ENCODE measurements around the gene BRDT. TPM values are rescaled to one million over a fixed set of nuclear protein-coding genes. Genes with fewer than 3 reads are reported as not detected.
A peak's percentile ranks its signal among the peaks of the same experiment; 100 is the strongest.
"Not testable (repeated sequence)": the region's sequence is repeated elsewhere in the genome, so short reads cannot be mapped to it uniquely, and the experiment has no call there.

The BRDT gene
- total RNA-seq, 2 donors from 2014 or later = not detected

- DNase-seq (ENCODE audit: low spot score) = no peak
- H3K4me3 ChIP-seq = no peak overlapping the region
- no peaks in the 10 kb centered on the region for H3K27me3 ChIP-seq
- TF ChIP-seq, protein P1, sequence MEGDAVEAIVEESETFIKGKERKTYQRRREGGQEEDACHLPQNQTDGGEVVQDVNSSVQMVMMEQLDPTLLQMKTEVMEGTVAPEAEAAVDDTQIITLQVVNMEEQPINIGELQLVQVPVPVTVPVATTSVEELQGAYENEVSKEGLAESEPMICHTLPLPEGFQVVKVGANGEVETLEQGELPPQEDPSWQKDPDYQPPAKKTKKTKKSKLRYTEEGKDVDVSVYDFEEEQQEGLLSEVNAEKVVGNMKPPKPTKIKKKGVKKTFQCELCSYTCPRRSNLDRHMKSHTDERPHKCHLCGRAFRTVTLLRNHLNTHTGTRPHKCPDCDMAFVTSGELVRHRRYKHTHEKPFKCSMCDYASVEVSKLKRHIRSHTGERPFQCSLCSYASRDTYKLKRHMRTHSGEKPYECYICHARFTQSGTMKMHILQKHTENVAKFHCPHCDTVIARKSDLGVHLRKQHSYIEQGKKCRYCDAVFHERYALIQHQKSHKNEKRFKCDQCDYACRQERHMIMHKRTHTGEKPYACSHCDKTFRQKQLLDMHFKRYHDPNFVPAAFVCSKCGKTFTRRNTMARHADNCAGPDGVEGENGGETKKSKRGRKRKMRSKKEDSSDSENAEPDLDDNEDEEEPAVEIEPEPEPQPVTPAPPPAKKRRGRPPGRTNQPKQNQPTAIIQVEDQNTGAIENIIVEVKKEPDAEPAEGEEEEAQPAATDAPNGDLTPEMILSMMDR (IDR thresholded peaks at IDR 0.05) = no peak
- no peak overlapping the region for H3K27ac ChIP-seq
- H3K36me3 ChIP-seq = no peaks in the 10 kb centered on the region
- H3K9me3 ChIP-seq = no peaks in the 10 kb centered on the region
- no peaks in the 10 kb centered on the region for H3K4me1 ChIP-seq
These were observed 67.6 kb downstream of the BRDT start for GRCh38 chr1:92016720-92017316.

DNA sequence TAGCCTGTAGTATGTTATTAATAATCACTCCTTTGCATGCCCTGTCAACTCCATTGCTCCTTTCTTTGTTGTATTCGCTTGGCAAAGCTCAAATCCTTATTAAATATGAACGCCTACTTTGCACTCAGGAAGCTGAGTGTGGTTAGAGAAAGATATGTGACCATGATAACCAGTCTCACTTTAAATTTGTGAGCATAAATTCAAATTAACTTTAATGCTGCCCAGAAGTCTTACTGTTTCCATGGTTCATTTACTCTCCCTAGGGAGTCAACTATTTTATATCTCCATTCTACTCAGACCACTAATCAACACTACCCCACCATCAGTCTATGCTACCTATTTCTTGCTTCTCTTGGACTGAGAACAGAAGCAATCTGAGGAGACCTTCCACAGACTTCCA, 68.5 kb downstream of the BRDT start:
- no peaks in the 10 kb centered on the region for H3K27me3 ChIP-seq
- H3K4me1 ChIP-seq = no peaks in the 10 kb centered on the region
- TF ChIP-seq, protein P1 (IDR thresholded peaks at IDR 0.05) = no peak
- H3K4me3 ChIP-seq = no peak overlapping the region
- H3K9me3 ChIP-seq = no peaks in the 10 kb centered on the region
- no peak for DNase-seq (ENCODE audit: low spot score)
- H3K36me3 ChIP-seq = no peaks in the 10 kb centered on the region
- no peak overlapping the region for H3K27ac ChIP-seq

GRCh38 chr1:92026042-92026441, 76.8 kb downstream of the BRDT start:
- not testable (repeated sequence) for H3K36me3 ChIP-seq; H3K9me3 ChIP-seq; H3K27me3 ChIP-seq; H3K4me3 ChIP-seq; DNase-seq (ENCODE audit: low spot score); H3K27ac ChIP-seq; H3K4me1 ChIP-seq

- DNase-seq (ENCODE audit: low spot score) = no peak
- no peaks in the 10 kb centered on the region for H3K27me3 ChIP-seq
- TF ChIP-seq, protein P1 (IDR thresholded peaks at IDR 0.05) = no peak
These were observed 77.6 kb downstream of the BRDT start for GRCh38 chr1:92026806-92027205.

DNA sequence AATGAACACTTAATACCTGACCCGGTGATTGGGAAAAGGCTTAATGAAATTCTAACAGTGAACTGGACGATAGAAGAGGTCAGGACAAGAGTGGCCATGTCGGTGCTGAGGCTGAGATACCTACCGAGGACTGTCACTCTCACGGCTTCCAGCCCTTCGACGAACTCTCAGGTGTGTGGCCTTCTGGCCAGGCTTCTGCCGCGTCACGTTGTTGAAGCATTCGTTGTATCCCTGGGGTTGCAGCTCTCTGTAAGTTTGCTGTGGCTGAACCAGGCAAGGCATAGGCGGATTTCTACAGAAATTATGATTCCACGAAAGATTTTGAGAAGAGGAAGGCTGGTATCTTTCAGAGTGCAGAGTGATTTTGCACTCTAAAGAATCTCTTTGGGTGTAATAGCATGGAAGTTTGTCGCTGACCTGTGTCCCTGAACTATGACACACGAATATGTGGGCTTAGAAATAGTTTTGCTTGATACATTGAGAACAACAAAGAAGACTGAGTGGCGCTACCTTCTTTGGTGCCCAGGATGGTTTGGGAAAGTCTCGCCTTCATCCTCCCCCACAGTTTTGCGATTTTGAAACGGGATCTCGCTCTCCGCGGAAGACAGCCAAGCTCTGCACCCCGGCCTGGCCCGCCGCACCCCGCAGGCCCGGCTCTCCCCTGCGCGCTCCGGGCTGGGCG, 80.2 kb downstream of the BRDT start:
- Histone ChIP-seq H3K27me3 (no peaks in the 10 kb centered on the region), H3K4me3 (peak overlapping the region; percentile 44 to 59), H3K4me1 (peaks cover 0 to 4% of the 10 kb centered on the region in 2 donors), H3K36me3 (no peaks in the 10 kb centered on the region), H3K27ac (no peak overlapping the region), H3K9me3 (no peaks in the 10 kb centered on the region)
- no peak for DNase-seq (ENCODE audit: low spot score)
- TF ChIP-seq, protein P1 (IDR thresholded peaks at IDR 0.05) = no peak

More at GRCh38 chr1:92026806-92027205, 77.6 kb downstream of the BRDT start:
- H3K4me3 ChIP-seq = no peak overlapping the region
- H3K4me1 ChIP-seq = peaks cover 0 to 4% of the 10 kb centered on the region in 2 donors
- no peaks in the 10 kb centered on the region for H3K9me3 ChIP-seq
- H3K27ac ChIP-seq = no peak overlapping the region
- H3K36me3 ChIP-seq = no peaks in the 10 kb centered on the region

- H3K27me3 ChIP-seq = no peaks in the 10 kb centered on the region
- H3K4me3 ChIP-seq = peak overlapping the region in 1 of 2 donors; percentile 59
- peaks cover 0 to 4% of the 10 kb centered on the region in 2 donors for H3K4me1 ChIP-seq
- H3K27ac ChIP-seq = no peak overlapping the region
- H3K9me3 ChIP-seq = no peaks in the 10 kb centered on the region
- DNase-seq (ENCODE audit: low spot score) = no peak
- no peaks in the 10 kb centered on the region for H3K36me3 ChIP-seq
- TF ChIP-seq, protein P1 (IDR thresholded peaks at IDR 0.05) = no peak
These were observed 81.5 kb downstream of the BRDT start for GRCh38 chr1:92030656-92031107.

Data from right atrium auricular region (tissue), 2 donors.